Astrocyte of the hippocampus (primary cell): ENCODE data around the gene SLFN5.
"Not testable (repeated sequence)": the region's sequence is repeated elsewhere in the genome, so short reads cannot be mapped to it uniquely, and the experiment has no call there.

Experiments
- DNase-seq: peaks from one replicate; pipeline ENCODE4 v3.0.0; 2011; ENCODE audit warnings: low read depth, low spot score

Gene SLFN5

DNA sequence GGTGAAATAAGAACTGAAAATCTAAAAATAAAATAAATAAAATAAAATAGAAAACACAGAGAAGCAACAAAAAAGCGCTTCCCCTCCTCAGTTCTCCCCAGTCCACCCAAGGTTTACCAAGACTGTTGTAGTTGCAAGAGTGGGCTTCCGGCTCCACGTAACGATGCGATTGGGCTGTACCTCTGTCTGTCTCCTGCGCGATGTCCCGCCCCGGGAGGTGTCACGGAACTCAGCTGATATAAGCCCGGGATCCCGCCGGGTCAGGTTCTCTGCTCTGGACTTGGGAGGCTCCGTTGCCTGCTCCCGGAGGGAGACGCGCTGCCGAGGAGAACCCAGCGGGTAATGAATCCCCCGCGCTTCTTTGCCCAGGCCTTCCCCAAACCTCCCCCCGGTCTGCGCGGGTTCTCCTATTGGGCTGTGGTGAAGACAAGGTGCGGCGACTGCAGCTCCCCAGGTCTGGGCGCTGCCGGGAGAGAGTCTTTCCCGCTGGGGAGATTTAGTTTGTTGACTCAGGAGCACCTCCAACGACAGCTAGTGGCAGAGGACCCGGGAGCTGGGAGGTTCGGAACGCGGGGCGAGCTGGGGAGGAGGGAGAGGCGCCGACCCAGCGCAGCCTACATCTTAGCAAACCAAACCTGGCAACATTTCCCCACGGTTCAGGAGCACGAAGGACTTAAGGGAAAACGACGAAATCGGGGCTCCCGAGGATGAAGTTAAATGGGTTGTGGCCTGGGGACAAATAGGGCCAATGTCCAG is at the start of gene SLFN5:
Gene SLFN5, plus strand, starts transcription at position 268 of the 756 bp plus-strand sequence. CDS start 15,619 bp downstream, outside the sequence.
- peak; percentile 93 for DNase-seq

- not testable (repeated sequence) for DNase-seq
These were observed 48.9 kb upstream of the SLFN5 start, which contains the start of gene SLC35G3 for GRCh38 chr17:35194001-35194400. Gene SLC35G3, minus strand, starts transcription at chr17:35194393. Its CDS starts 86 bp downstream, at chr17:35194307.

- not testable (repeated sequence) for DNase-seq
These were observed 47.8 kb upstream of the SLFN5 start for GRCh38 chr17:35195062-35195461.

DNA sequence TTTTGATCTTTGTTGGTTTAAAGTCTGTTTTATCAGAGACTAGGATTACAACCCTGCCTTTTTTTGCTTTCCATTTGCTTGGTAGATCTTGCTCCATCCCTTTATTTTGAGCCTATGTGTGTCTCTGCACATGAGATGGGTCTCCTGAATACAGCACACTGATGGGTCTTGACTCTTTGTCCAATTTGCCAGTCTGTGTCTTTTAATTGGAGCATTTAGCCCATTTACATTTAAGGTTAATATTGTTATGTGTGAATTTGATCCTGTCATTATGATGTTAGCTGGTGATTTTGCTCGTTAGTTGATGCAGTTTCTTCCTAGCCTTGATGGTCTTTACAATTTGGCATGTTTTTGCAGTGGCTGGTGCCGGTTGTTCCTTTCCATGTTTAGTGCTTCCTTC is 40.3 kb upstream of the SLFN5 start:
- not testable (repeated sequence) for DNase-seq

- no peak for DNase-seq
These were observed 32.1 kb upstream of the SLFN5 start for GRCh38 chr17:35210741-35211140.

DNA sequence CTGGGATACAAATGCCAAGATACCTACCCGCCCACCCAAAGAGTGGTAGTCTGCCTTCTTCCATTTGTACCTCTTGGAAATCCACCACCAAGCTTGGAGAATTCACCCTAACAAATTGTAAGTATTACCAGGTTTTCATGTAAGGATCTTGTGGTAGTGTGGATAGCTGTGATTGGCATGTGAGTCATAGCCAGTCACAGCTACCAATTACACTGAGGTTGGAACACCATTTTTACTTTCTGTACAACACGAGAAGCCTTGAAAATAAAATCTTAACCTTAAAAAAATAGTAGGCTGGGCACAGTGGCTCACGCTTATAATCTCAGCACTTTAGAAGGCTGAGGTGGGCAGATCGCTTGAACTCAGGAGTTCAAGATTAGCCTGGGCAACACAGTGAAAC is 30.2 kb upstream of the SLFN5 start:
- DNase-seq = no peak

GRCh38 chr17:35213412-35213940 is 29.4 kb upstream of the SLFN5 start:
- DNase-seq = no peak

DNA sequence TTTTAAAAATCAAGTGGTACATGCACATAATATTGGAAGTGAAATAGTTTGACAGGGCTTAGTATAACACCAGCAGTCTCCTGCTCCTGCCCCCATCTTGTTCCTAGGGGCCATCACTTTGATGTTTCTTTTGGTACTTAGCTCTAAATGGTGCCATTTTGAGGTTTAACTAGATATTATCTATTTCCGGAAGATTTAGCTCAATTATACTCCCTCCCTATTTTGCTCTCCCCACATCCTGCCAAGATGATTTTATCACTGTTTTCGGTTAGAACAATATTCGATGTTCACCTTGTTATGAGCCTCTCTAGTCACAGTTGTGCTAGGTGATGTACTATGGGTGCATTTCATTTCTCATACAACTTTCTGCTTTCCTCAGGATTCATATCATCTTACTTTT is 28.7 kb upstream of the SLFN5 start:
- no peak for DNase-seq

DNA sequence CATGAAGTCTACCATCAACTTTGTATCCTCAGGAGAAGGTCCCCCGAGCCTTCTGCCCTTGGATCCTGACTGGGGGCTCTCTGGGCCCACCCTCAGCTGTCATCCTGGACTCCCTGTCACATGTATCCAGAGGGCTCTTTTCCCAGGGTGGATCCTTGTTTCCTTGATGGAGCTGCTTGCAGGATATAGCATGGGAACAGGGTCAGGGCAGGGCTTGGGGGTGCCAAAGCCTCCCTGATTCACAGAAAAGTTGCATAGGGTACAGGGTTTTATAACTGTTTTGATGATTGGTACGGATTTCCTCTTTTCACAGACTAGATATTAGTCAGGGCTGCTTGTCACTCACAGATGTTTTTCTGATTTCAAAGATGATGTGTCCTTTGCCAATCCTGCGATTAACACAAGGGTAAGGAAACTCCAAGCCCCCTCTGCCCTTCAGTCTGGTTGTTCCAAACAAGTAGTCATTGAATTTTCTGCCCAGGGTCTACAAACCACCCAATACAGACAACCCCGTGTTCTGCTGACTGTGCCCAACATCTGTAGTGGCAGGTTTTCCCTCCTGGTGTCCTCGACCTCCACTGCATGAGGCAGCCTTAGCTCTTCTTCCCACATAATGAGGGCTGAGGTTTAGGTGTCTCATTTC is 28.1 kb upstream of the SLFN5 start:
- DNase-seq = no peak

GRCh38 chr17:35217107-35217506 is 25.8 kb upstream of the SLFN5 start:
- DNase-seq = no peak

DNA sequence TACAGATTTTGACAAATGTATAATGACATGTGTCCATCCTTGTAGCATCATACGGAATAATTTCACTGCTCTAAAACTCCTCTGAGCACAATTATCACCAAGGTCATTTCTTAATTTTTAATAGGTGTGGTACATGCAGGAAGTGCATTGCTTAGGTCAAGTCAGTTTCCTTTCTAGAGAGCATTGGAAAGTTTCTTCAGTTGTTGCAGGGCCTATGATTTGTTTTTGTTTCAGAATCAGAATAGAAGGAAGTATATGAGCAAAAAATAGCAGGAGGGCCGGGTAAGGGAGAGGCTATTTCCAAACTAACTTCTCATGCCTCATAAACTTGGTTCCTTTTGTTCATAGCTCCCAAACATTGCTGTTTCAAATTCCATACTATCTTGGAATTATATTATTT is 24.0 kb upstream of the SLFN5 start:
- no peak for DNase-seq

GRCh38 chr17:35222452-35222851 is 20.4 kb upstream of the SLFN5 start:
- no peak for DNase-seq

- no peak for DNase-seq
These were observed 18.4 kb upstream of the SLFN5 start for GRCh38 chr17:35224436-35224835.

GRCh38 chr17:35227546-35227945 is 15.3 kb upstream of the SLFN5 start:
- no peak for DNase-seq

DNA sequence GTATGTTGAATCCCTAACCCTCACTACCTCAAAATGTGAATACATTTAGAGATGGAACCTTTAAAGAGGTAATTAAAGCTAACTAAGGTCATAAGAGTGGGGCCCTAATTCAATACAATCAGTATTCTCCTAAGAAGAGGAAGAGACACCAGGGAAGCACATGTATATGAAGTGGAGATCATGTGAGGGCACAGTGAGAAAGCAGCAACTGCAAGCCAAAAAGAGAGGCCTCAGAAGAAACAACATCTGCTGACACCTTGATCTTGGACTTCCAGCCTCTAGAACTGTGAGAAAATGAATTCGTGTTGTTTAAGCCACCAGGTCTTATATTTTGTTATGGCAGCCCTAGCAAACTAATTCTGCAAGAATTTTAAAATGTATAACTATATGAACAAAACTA is 13.2 kb upstream of the SLFN5 start:
- no peak for DNase-seq

DNA sequence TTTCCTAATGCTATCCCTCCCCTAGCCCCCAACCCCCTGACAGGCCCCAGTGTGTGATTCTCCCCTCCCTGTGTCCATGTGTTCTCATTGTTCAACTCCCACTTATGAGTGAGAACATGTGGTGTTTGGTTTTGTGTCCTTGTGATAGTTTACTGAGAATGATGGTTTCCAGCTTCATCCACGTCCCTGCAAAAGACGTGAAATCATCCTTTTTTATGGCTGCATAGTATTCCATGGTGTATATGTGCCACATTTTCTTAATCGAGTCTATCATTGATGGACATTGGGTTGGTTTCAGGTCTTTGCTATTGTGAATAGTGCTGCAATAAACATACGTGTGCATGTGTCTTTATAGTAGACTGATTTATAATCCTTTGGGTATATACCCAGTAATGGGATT is 8.6 kb upstream of the SLFN5 start:
- DNase-seq = not testable (repeated sequence)

DNA sequence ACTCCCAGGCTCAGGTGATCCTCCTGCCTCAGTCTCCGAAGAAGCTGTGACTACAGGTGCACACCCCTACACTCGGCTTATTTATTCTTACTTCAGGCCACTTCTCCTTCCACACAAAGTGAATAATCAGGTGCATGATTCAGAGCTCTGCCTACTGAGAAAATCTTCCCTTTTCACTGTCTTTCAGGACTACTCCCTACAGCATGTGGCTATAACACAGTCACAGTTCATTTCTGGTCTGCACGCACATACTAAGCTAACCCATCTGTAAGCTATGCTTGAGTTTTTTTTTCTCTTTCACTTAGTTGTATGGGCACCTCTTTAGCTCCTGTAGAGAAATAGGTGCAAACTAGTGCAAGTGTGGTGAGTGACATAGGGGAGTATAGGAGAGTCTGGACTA is 7.6 kb upstream of the SLFN5 start:
- DNase-seq = no peak

- DNase-seq = no peak
These were observed 7.0 kb upstream of the SLFN5 start for GRCh38 chr17:35235917-35236316.

DNA sequence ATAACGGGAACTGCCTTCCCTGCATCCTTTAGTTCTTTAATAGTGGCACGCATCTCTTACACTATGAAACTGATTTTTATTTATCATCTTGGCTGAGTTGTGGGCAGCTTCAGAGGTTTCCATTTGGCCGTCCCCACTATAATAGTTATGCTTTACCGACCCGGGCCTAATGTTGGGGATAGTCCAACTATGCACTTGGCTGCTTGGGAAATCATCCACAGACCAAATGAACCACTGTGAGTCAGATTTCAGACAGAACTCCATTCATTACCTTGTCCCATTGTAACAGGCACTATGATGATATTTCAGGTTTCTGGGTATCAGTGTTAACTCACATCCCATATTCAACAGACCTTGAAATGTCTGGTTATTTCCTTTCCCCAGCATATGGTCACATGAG is 6.1 kb upstream of the SLFN5 start:
- DNase-seq = peak; percentile 33

DNA sequence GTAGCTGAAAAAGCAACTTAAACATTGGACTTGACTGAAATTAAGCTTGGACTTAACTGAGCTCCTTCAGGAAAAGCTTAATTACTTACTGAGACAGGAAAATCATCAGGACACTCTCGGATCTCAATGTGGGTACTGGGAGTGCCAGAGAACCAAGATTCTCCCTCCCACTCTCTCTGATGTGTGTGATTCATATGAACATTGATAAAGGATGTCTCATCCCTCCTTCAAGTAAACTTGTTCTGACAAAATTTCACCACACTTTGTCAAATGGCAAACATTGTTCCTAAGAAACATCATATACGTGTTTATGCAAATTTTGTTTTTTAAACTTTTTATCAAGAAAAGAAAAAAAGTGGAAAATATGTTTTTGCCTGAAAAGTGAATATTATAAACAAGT is 4.1 kb upstream of the SLFN5 start:
- DNase-seq = no peak

DNA sequence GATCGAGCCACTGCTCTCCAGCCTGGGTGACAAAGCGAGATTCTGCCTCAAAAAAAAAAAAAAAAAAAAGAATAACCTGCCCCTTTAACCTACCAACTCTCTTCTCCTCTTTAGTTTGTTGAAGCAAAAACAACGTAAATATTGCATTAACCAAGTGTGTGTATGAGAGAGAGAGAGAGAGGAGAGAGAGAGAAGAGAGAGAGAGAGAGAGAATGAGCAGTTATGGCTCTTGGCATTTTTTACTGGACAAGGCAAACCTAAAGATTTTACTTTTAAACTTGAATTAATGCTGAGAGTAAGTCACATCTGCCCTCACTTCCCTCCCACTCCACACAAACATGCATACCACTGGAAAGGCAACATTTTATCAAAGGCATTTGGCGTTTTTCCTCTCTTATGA is 3.0 kb upstream of the SLFN5 start:
- DNase-seq = no peak

DNA sequence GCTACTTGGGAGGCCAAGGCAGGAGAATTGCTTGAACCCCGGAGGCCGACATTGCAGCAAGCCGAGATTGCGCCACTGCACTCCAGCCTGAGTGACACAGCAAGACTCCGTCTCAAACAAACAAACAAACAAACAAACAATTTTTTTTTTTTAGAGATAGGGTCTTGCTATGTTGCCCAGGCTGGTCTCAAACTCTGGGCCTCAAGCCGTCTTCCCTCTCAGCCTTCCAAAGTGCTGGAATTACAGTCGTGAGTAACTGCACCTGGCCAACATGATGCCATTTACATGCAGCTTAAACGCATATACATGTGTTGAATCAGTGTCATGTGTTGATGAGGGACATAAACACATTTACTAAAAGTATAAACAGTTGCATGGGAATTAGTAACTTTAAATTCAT is 2.0 kb upstream of the SLFN5 start:
- no peak for DNase-seq

GRCh38 chr17:35241520-35241919 is 1.4 kb upstream of the SLFN5 start:
- no peak for DNase-seq
